GM19351 (cell line): ENCODE results near the gene ALK.

Experiments
- ATAC-seq: cut with Tn5 transposase; IDR thresholded peaks from one replicate; pipeline ENCODE4 v1.9.1; 2021; ENCODE audit warnings: mild to moderate bottlenecking, moderate library complexity; ENCODE audit not compliant: unreplicated experiment

Gene ALK

GRCh38 chr2:29723255-29724001 is 198.0 kb downstream of the ALK start:
- peak; percentile 89 for ATAC-seq

- ATAC-seq: no peak
These were observed 201.7 kb downstream of the ALK start for GRCh38 chr2:29719639-29720038.

DNA sequence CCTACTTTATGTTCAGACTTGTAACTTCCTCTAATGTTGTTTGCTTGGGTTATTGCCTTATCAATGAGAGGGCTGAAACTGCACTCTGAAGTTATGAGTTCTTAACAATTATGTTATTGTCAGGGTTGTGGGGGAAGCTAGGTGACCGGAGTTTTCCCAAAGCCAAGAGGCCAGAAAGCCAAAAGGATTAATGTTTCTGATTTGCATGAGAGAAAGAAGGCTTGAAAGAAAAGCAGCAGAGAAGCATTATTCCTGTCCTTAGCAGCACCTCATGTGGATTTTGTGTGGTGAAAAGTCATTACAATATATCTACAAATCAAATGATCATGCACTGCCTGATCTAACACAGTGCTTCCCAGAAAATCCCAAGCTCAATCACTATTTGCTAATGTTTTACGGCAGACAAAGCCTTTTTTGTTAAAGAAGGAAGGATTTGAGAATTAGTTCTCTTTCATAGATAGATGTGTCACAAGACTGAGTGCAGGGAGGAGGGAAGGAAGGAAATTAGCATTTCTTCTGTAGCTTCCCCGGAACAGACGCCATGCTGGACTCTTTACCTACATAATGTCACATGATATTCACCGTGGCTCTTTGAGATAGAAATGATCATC is 203.2 kb downstream of the ALK start:
- ATAC-seq: no peak

DNA sequence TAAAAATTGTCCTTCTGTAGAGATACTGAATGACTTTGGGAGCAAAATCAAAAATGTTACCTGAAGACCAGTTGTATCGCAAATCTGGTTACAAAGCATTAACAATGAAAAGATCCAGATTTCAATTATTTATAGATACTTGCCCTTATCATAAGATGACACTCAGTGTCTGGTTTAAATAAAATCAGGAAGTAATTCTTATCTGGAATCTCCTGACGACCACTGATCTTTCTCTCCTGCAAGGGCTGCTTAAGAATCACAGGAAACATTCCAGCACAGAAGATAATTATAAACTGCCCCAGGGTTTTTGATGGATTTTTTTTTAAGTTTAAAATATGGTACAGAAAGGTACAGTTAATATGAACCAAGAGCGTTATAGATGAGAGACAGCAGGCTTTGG is 205.7 kb downstream of the ALK start:
- no peak for ATAC-seq

DNA sequence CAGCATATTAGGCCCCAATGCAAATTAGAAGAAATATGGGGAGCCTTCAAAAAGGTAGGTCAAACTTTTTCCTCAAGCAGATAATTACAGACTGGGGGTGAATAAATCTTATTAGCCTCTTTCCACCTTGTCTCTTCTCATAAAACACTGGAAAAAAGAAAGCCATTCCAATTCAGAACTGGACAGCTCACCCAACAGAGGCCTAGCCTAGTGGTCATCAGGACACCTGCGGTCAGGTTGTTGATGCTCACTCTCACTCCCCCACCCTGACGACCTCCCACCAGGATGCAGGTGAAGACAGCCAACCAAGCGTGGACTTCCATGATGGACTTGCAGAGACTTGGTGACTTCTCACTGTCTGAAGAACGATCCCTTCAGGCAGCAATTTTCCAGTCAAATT is 207.1 kb downstream of the ALK start:
- no peak for ATAC-seq

DNA sequence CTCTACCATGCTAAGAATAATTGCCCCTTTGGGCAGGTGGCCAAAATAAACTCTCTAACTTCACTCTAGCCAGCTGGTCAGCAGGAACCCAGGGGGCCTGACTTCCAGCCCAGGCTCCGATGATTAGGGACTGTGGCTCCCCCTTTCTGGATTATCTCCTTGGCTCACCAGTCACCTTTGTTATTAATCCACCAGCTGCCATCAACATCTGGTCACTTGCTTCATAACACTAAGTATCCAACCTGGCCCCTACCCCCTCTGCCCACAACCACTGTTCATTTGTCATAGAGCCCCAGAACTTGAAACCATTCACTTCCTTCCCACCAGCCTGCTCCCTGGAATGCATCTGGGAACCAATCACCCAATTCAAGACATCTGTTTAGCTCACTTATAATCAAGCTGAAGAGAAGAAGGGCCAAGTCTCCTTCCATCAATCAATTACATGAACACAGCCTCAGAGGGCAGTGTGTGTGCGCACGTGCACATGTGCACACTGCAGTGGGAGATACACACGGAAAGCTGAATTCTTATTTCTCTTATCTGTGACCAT is 215.1 kb downstream of the ALK start:
- ATAC-seq: no peak

DNA sequence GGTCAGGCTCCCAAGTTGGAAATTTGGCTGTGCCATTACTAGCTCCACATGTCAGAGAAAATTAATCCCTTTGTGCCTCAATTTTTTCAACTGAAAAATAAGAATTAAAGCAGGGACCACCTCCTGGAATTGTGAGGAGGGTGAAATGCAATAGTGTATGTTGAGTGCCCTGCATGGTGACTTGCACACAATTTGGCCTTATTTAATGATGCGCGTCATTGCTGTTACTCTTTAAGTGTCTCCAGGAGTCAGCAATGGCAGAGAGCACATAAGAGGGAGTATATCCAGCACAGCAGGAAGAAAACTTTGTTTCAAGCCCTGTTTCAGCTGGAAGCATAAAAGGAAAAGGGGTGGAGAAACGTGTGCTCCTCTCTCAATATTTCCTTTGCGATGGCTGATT is 215.8 kb downstream of the ALK start:
- no peak for ATAC-seq

DNA sequence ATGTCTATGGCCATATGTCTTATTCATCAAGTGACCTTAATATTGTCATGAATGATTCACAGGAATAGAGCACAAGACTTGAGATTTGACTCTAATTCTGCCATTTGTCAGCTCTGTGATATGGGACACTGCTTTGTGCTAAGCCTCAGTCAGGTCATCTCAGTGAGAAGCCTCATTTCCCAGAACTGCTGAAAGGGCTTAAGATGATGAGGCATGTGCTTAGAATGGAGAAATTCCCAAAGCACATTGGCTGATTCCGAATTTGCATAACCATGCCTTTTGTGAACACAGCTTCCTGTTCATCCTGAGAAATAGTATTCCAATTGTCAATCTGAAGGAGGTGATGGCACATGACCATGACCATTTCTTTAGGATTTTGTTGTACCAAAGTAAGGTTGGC is 218.1 kb downstream of the ALK start:
- ATAC-seq: no peak

DNA sequence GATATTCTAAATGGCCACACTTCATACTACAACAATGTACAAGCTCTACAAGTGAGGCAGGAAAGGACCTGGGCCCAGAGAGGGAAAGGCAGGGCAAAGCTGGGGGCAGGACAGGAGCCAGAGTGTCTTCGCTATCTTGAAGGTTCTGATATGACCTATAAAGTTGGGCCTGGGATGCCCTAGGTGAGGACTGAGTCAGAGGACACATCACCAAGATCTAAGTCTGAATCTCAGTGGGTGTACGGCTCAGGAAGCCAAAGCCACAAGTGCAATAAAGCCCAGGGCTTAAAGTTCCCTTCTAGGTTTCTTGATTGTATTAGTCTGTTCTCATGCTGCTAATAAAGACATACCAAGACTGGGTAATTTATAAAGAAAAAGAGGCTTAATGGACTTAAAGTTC is 219.1 kb downstream of the ALK start:
- ATAC-seq: no peak

- no peak for ATAC-seq
These were observed 220.8 kb downstream of the ALK start for GRCh38 chr2:29700560-29700959.

- no peak for ATAC-seq
These were observed 222.3 kb downstream of the ALK start for GRCh38 chr2:29699045-29699444.

DNA sequence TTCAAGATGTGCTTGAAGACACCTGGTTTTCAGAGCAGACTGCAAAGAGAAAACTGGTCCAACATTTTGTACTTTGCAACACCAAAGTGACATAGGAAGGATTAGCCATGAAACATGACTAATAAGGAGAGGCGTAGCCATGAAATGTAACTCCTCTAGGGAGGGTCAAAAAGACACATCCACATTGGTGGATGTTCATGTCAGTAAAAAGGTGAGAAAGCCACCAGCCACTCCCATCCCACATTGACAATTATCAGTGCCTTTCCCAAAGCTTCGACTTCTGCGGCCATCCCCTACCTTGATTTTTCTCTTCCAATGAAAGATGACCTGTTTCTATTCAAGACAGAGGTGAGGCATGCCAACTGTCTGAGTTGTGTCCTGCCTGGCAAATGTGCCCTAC is 223.2 kb downstream of the ALK start:
- no peak for ATAC-seq

DNA sequence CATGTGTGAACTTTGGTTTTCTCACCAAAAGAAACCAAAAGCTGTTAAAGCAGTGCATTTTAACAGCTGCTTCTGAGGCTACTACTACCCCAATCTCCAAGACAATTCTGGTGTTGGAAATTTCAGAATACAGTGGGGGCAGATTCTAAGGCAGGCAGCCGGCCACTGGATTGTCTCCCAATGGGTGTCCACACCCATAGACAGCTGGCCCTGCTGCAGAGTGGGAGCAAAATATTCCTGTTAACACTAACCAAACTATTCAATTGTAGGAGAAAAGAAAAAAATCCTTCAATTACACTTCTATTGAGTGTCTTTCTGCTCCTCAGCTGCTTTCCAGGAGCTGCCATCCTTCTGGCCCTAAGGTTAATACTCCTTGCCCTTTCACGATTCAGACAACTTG is 223.7 kb downstream of the ALK start:
- no peak for ATAC-seq

- no peak for ATAC-seq
These were observed 224.2 kb downstream of the ALK start for GRCh38 chr2:29697181-29697580.

DNA sequence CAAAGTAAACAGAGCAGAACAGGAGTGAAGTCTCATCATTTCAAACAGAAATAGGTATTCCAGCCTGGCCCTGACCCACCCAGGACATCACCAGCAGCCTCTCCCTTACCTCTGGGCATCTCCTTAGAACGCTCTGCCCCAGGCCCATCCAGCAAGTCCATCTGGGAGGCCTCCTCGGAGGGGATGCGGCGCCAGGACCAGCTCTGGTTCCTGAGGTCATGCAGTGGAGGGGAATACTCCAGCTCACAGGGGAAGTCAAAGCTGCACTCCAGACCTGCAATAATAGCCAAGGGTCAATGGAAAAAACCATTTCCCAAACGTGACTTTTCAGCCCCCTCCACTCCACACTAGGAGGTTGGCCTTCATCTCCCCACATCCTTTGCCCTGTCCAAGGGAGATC is 226.6 kb downstream of the ALK start:
- ATAC-seq: no peak

- ATAC-seq: no peak
These were observed 229.9 kb downstream of the ALK start for GRCh38 chr2:29691391-29691950.

DNA sequence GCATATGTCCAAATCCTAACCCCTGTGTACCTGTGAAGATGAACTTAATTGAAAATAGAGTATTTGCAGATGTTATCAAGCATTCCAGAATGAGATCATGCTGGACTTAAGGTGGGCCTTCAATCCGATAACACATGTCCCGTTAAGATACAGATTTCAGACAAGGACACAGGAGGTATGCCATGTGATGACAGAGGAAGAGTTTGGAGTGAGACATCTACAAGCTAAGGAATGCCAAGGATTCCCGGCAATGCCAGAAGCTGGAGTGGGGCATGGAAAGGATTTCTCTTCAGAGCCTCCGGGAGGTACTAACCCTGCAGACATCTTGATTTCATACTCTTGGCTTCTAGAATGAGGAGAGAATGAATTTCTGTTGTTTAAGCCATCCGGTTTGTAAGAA is 231.7 kb downstream of the ALK start:
- no peak for ATAC-seq

GRCh38 chr2:29688429-29688828 is 233.0 kb downstream of the ALK start:
- no peak for ATAC-seq

DNA sequence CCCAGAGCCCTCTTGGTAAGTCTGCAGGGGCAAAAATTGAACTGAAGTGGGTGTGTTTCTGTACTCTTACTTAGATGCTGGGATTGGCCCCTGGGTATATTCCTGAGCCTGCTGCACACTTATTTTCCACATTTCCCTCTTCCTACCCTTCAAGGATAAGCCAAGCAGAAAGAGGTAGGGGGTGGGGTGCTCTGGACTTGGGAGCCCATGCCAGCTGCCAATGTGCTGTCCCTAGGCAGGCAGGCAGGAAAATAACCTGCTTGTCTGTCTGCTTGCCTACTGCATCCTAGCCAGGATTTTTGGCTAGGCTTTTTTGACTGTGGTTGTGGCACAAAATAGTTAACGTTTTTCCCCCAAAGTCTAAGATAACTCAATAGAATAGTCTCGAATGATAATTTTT is 234.3 kb downstream of the ALK start:
- no peak for ATAC-seq

- no peak for ATAC-seq
These were observed 244.4 kb downstream of the ALK start for GRCh38 chr2:29676886-29677453.

- ATAC-seq: no peak
These were observed 256.8 kb downstream of the ALK start for GRCh38 chr2:29664578-29664977.

- no peak for ATAC-seq
These were observed 258.1 kb downstream of the ALK start for GRCh38 chr2:29663268-29663667.
